Measurements from ENCODE around the gene ZMYND12. TPM values are rescaled to one million over a fixed set of nuclear protein-coding genes. Genes with fewer than 3 reads are reported as not detected.

The ZMYND12 gene
- total and polyA plus RNA-seq, 2 donors from 2014 or later = 1.9 to 17.7 TPM

GRCh38 chr1:42414551-42415496 is 41.0 kb downstream of the ZMYND12 start:
- H3K4me3 ChIP-seq (ENCODE audit: low read length in 3 of 3) = no peak overlapping the region
- FAIRE-seq = no peak
- no peaks in the 10 kb centered on the region for H3K4me1 ChIP-seq (ENCODE audit: control insufficient read depth in 2 of 3, insufficient read depth in 2 of 3, low read depth in 1 of 3, low read length in 3 of 3)
- TF ChIP-seq CTCF (IDR thresholded peaks at IDR 0.05; ENCODE audit: borderline replicate concordance, extremely low read depth, insufficient read depth) = no peak
- H3K27me3 ChIP-seq (ENCODE audit: control insufficient read depth, insufficient read depth, low read length) = no peaks in the 10 kb centered on the region
- no peak overlapping the region for H3K9ac ChIP-seq (ENCODE audit: low read length in 3 of 3)
- no peak for DNase-seq
- no peaks in the 10 kb centered on the region for H3K36me3 ChIP-seq (ENCODE audit: control insufficient read depth in 2 of 3, insufficient read depth in 3 of 3, low read length in 3 of 3)
- H3K9me3 ChIP-seq (ENCODE audit: control insufficient read depth in 2 of 3, insufficient read depth in 1 of 3, low read length in 3 of 3) = no peaks in the 10 kb centered on the region
- no peak overlapping the region for H3K27ac ChIP-seq (ENCODE audit: low read depth in 2 of 2, low read length in 2 of 2)
- intact Hi-C loops (cut with DNase I) = no loop called here

- Histone ChIP-seq H3K27me3 (ENCODE audit: control insufficient read depth, insufficient read depth, low read length) (no peaks in the 10 kb centered on the region), H3K9me3 (ENCODE audit: control insufficient read depth in 2 of 3, insufficient read depth in 1 of 3, low read length in 3 of 3) (no peaks in the 10 kb centered on the region), H3K27ac (ENCODE audit: low read depth in 2 of 2, low read length in 2 of 2) (no peak overlapping the region), H3K9ac (ENCODE audit: low read length in 3 of 3) (no peak overlapping the region), H3K36me3 (ENCODE audit: control insufficient read depth in 2 of 3, insufficient read depth in 3 of 3, low read length in 3 of 3) (no peaks in the 10 kb centered on the region), H3K4me3 (ENCODE audit: low read length in 3 of 3) (no peak overlapping the region), H3K4me1 (ENCODE audit: control insufficient read depth in 2 of 3, insufficient read depth in 2 of 3, low read depth in 1 of 3, low read length in 3 of 3) (no peaks in the 10 kb centered on the region)
- TF ChIP-seq CTCF (IDR thresholded peaks at IDR 0.05; ENCODE audit: borderline replicate concordance, extremely low read depth, insufficient read depth) = no peak
- DNase-seq (no peak), FAIRE-seq (no peak)
- intact Hi-C loops (cut with DNase I) = no loop called here
Measured at GRCh38 chr1:42403880-42404400, 51.9 kb downstream of the ZMYND12 start.

GRCh38 chr1:42399315-42400100 is 56.3 kb downstream of the ZMYND12 start:
- FAIRE-seq (no peak), DNase-seq (no peak)
- no peak overlapping the region for H3K4me3 ChIP-seq (ENCODE audit: low read length in 3 of 3)
- no peaks in the 10 kb centered on the region for H3K36me3 ChIP-seq (ENCODE audit: control insufficient read depth in 2 of 3, insufficient read depth in 3 of 3, low read length in 3 of 3)
- no peaks in the 10 kb centered on the region for H3K27me3 ChIP-seq (ENCODE audit: control insufficient read depth, insufficient read depth, low read length)
- TF ChIP-seq CTCF (IDR thresholded peaks at IDR 0.05; ENCODE audit: borderline replicate concordance, extremely low read depth, insufficient read depth) = no peak
- H3K4me1 ChIP-seq (ENCODE audit: control insufficient read depth in 2 of 3, insufficient read depth in 2 of 3, low read depth in 1 of 3, low read length in 3 of 3) = no peaks in the 10 kb centered on the region
- intact Hi-C loops (cut with DNase I) = no loop called here
- H3K27ac ChIP-seq (ENCODE audit: low read depth in 2 of 2, low read length in 2 of 2) = no peak overlapping the region
- no peaks in the 10 kb centered on the region for H3K9me3 ChIP-seq (ENCODE audit: control insufficient read depth in 2 of 3, insufficient read depth in 1 of 3, low read length in 3 of 3)
- no peak overlapping the region for H3K9ac ChIP-seq (ENCODE audit: low read length in 3 of 3)
